Femur (tissue), 1 donor: Measurements from ENCODE around the gene P2RX5.
A peak's percentile ranks its signal among the peaks of the same experiment; 100 is the strongest.
"Not testable (repeated sequence)": the region's sequence is repeated elsewhere in the genome, so short reads cannot be mapped to it uniquely, and the experiment has no call there.

Experiments used
- DNase-seq: peaks from one replicate; pipeline ENCODE4 v3.0.0-alpha.2; 2017

The P2RX5 gene

DNA sequence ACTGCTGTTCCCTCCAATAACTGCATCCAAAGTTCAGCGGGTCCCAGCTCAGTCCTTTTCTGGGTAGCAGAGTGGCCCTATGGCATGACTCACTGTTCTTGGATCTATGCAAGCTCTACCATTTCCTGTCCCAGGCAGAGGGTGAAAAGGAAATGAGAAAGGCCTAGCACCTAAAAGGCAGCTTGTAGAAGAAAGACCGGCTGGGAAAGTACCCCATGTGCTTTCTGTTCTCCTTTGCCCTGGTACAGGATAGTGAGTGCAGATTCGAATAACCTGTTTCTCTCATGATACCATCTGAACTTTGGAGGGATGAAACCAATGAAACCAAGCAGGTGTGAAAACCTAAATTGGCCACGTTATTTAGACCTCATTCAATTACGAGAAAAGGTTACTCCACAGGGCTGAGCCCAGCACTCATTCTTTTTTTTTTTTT, 15.0 kb upstream of the P2RX5 start:
- no peak for DNase-seq

- DNase-seq = no peak
These were observed 12.4 kb upstream of the P2RX5 start for GRCh38 chr17:3708366-3708765.

DNA sequence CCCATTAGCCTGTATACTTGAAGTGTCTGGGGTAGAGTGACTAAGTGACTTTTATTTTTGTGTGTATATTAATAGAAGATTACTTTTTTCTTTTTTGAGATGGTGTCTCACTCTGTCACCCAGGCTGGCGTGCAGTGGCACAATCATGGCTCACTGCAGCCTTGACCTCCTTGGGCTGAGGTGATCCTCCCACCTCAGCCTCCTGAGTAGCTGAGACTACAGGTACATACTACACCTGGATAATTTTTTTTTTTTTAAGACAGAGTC, 9.7 kb upstream of the P2RX5 start:
- not testable (repeated sequence) for DNase-seq

DNA sequence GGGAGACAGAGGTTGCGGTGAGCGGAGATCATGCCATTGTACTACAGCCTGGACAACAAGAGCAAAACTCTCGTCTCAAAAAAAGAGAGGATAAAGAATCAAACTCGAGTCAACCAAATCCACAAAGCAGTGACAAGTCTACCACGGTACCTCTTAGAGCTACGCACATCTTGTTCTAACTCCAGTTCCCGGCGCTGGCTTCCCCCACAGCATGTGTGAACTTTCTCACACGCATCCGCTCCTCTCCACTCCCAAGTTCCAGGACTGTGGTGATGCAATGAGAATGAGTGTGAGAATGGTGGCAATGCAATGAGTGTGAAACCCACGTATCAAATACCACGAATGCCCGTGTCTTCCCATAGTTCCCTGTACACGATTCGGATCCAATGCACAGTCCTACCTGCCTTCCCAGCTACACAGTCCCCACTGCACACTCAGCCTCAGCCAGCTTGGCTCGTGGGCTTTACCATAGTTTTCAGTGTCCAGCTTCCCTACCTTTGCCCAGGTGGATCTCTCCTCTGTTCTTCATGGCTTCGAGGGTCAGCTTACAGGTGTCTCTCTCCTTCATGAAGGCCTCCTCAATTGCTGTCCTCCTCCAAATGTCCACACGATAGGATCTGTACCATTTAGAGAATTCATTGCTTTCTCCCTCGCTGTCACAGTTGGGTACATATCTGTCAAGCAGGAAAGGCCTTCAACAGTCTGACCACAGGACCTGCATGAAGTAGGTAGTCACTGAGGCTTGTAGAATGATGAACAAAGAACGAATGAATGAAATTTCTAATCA, 9.2 kb upstream of the P2RX5 start:
- DNase-seq = no peak

DNA sequence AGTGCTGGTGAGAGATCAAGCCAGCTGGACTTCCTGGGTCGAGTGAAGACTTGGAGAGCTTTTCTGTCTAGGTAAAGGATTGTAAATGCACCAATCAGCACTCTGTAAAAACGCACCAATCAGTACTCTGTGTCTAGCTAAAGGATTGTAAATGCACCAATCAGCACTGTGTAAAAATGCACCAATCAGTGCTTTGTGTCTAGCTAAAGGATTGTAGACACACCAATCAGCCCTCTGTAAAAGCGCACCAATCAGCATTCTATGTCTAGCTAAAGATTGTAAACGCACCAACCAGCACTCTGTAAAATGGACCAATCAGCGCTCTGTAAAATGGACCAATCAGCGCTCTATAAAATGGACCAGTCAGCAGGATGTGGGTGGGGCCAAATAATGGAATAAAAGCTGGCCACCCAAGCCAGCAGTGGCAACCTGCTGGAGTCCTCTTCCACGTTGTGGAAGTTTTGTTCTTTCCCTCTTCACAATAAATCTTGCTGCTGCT, 6.1 kb upstream of the P2RX5 start:
- not testable (repeated sequence) for DNase-seq

DNA sequence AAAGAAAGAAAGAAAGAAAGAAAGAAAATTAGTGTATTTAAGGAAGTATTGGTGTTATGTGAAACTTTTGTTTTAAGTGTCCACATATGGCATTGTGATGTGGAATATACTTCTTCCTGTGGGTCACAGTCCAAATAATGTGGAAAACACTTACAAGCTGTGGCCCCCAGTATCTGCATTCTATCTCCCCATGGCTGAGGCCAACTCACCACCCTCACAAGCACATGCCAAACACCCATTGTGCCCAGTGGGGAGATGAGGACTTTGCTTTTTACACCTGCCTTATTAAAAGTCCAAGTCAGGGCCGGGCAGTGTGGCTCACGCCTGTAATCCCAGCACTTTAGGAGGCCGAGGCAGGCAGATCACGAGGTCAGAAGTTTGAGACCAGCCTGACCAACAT, 4.0 kb upstream of the P2RX5 start:
- DNase-seq = no peak

DNA sequence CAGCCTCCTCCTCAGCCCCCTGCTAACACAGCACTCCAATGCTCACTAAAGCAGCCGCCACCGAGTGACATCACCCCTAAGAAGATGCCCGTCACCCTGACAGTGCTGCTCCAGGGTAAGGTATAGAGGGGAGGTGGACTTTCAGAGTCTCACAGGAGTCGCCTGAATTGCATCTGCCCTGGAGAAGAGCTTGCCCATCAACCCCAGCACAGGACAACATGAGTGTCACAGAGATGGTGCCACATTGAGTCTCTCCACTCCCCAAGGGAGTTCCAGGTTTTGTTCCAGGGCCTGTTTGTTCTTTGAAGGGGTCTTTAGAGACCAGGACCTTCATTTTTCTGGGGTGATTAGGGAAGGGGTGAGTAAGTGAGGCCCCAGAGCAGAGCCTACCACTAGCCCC, 2.2 kb upstream of the P2RX5 start:
- no peak for DNase-seq

- DNase-seq = peak; percentile 31
These were observed 1.1 kb upstream of the P2RX5 start for GRCh38 chr17:3697103-3697476.

DNA sequence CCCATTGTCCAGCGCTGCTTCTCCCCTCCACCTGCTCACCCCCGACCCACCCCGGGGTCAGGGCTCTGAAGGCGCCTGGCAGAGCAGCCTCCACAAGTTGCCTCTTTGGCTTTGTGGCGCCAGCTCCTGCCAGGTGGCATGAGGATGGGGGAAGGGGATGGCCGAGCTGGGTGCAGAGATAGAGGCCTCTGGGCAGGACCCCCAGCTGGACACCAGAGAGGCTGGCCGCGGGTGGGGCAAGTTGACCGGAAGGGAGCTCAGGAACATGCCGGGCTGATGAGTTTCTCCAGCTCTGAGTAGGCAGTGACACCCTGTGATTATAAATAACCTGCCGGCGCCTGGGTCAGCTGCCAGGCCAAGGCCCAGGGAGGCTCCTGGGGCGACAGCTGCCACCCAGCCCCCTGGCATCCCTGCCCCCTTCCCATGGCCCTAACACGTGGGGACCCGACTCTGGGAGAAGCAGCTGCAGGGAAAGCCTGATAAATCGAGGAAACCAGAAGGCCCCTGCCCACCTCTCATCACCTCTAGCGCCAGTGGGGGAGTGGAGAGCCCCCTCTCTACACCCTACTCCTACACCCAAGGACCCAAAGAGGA, 729 bp downstream of the P2RX5 start:
- DNase-seq = peak; percentile 63

DNA sequence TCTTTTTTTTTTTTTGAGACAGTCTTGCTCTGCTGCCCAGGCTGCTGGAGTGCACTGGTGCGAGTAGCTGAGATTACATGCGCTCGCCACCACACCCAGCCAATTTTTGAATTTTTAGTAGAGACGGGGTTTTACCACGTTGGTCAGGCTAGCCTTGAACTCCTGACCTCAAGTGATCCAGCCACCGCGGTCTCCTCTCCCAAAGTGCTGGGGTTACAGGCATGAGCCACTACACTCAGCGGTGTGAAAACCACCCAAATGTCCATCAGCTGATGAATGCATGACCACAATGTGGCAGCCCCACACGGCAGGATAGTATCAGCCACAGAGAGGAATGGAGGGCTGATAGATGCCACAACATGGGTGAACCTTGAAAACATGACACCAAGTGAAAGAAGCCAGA, 2.1 kb downstream of the P2RX5 start:
- no peak for DNase-seq

- no peak for DNase-seq
These were observed 2.8 kb downstream of the P2RX5 start for GRCh38 chr17:3693141-3693540.

DNA sequence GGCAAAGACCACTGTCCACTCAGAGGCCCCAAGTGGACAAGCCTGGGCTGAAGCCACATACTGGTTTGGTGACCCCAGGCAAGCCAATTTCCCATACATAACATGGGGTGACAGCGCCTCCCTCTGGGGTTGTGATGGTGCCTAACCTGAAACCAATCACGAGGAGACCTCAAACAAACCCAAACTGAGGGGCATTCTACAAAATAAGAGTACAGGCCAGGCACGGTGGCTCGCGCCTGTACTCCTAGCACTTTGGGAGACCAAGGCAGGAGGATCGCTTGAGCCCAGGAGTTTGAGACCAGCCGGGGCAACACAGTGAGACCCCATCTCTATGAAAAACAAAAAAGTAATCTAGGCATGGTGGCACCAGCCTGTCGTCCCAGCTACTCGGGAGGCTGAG, 3.6 kb downstream of the P2RX5 start:
- no peak for DNase-seq

GRCh38 chr17:3691617-3692067, 4.3 kb downstream of the P2RX5 start:
- no peak for DNase-seq

DNA sequence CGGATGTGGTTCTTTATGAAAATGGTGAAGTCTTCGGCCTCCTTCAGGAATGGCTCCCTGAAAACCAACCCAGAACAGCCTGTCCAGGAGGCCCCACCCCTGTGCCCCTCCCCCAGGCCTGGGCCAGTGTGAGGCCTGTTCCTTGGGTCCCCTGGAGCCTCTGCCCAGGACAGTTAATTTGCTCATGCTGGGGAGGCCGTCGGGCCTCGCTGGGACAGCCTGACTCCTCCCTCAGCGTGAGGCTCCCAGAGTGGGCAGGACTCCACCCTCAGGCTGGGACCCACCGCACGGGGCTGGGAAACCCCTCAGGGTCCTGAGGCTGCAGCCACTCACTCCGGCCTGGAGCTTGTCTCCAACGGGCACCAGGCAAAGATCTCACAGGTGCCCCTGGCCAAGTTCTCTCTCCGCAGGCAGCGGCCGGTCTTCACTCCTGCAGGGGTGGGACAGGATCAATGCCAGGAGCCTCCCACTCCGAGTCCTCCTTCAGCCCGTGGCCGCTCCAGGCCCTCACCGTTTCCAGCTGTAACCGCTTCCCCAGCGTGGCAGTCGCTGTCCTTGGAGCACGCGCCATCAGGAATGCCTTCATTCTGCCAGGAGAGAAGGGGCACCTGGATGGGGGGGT, 5.8 kb downstream of the P2RX5 start:
- no peak for DNase-seq

- DNase-seq = no peak
These were observed 6.5 kb downstream of the P2RX5 start for GRCh38 chr17:3689262-3690093.

DNA sequence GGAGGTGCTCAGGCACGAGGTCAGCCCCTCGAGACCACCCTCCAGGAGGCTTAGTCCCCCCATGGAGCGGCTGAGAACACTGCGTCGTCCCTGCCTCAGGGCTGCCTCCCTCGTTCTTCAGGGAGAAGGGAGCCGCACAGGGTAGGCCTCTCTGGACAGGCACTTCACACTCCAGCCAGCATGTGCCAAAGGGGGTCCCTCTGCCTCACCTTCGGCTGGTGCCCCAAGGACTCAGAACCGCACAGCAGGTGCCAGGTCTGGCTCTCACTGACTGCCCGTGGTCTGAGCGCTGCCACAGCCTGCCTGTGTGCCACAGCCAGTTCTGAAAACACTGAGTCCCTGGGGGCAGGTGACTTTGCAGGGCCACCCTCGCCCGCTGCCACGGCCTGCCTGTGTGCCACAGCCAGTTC, 7.1 kb downstream of the P2RX5 start:
- no peak for DNase-seq

GRCh38 chr17:3688027-3688553, 7.9 kb downstream of the P2RX5 start:
- no peak for DNase-seq

- DNase-seq = no peak
These were observed 10.8 kb downstream of the P2RX5 start for GRCh38 chr17:3685174-3685573.

GRCh38 chr17:3683054-3683511, 12.9 kb downstream of the P2RX5 start:
- no peak for DNase-seq

- DNase-seq = no peak
These were observed 13.9 kb downstream of the P2RX5 start for GRCh38 chr17:3682033-3682432.

DNA sequence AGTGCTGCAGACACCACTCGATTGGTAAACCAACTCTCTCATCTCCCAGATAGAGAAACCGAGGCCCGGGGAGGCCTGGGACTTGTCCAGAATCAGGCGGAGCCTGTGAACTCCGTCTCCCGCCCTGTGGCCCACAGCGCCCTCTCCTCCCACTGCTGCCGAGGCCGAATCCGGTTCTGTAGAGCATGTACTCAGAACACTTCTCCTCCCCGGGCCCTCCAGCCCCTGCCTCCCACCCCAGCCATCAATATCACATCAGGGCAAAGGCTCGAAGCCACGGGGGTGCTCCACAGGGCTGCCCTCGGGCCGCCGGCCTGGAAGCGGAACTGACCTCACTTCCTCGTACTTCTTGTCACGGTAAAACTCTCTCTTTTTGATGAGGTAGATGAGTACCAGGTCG, 14.4 kb downstream of the P2RX5 start:
- no peak for DNase-seq

DNA sequence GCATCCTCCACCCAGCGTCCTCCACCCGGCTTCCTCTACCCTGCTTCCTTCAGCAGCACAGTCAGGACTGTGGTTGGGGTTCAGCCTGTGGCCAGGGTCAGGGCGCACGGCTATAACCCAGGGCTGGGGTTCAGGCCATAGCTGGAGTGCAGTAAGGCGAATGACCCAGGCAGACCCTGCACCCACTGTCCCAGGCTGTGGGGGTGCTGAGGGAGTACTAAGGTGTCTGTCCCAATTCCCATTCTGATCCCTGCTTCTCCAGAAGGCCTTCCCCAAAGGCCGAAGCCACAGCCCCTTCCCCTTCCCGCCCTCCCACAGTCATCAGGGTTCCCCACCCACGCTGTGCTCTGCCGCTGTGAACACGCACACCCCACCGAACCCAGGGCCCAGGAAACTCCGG, 14.9 kb downstream of the P2RX5 start:
- no peak for DNase-seq

DNA sequence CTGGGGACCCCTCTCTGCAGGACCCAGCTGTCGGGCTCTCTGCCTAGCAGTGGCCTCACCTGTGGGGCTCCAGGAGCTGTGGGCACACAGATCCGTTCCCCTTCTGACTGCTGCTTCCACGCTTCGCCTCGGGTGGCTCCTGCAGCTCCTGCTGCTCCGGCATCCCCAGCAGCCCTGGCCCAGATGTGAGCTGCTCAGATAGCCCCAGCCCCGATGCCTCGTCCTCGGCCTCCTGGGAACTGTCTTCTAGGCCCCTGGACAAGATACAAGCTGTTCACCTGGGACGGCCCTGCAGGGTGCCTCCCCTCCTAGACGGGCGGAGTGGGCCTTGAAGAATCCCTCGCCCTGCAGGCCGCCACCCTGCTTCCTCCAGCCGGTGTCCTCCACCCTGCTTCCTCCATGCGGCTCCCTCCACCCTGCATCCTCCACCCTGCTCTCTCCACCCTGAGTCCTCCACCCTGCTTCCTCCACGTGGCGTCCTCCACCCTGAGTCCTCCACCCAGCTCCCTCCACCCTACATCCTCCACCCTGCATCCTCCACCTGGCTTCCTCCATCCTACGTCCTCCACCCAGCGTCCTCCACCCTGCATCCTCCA, 16.3 kb downstream of the P2RX5 start:
- DNase-seq = no peak
